DND-41 (cell line): ENCODE data around the gene FERMT2.

ENCODE experiments used
- CTCF ChIP-seq: IDR thresholded peaks from 2 replicates; pipeline ENCODE4 v1.5.1; 2012; ENCODE audit warnings: borderline replicate concordance, low read length, moderate library complexity, mild to moderate bottlenecking; ENCODE audit not compliant: poor library complexity, severe bottlenecking; ENCODE audit errors: extremely low read depth
- EZH2 ChIP-seq: IDR thresholded peaks from 3 replicates; pipeline ENCODE4 v1.6.1; 2012; ENCODE audit warnings: borderline replicate concordance, low read depth, mild to moderate bottlenecking, moderate library complexity, low read length, inconsistent platforms; ENCODE audit not compliant: severe bottlenecking

DNA sequence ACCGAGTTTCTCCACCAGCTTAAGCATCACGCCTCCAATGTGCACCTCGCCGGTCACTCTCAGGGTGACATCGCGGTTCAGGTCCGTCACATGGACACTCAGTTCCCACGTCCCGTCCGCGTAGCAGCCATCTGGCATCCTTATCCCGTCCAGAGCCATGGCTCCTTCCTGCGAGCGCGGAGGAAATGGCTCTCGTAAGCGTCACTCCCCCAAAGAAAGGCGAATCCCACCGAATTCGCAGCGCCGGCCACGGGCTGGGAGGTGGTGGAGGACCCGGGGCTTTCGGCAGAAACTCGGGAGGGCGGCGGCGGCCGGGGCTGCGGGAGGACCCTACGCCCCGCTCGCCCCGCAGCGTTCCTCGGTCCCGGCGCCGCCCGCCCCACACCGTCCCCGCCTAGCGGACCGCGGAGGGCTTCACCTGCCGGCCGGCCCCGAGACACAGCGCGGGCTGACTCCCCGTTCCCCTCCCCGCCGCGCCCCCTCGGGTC, 396 bp downstream of the FERMT2 start:
- TF ChIP-seq CTCF, result no peak
- no peak for TF ChIP-seq EZH2
